Upper lobe of left lung (tissue), 6 donors: ENCODE results near the gene PKD2L1. TPM values are rescaled to one million over a fixed set of nuclear protein-coding genes. Genes with fewer than 3 reads are reported as not detected.

Experiments used
- ATAC-seq, 2 donors: fragments of 200-7000 bp; cut with Tn5 transposase; one replicate each; pipeline ENCODE4 v1.9.1; 2022; ENCODE audit warnings: mild to moderate bottlenecking in 2 of 2, moderate library complexity in 2 of 2; ENCODE audit not compliant: low FRiP score in 2 of 2
- DNase-seq, 2 donors: peaks; one replicate each; pipeline ENCODE4 v3.0.0-alpha.2; 2019 to 2020
- H3K27ac ChIP-seq, 4 donors: fragments of 200-600 bp; sonication (generic); one replicate each; pipeline ENCODE4 v1.5.1; 2016 to 2019
- H3K27me3 ChIP-seq, 4 donors: fragments of 200-600 bp; sonication (generic); one replicate each; pipeline ENCODE4 v1.5.1; 2017 to 2019
- H3K36me3 ChIP-seq, 4 donors: fragments of 200-600 bp; sonication (generic); one replicate each; pipeline ENCODE4 v1.5.1; 2016 to 2019
- H3K4me1 ChIP-seq, 4 donors: fragments of 200-600 bp; sonication (generic); one replicate each; pipeline ENCODE4 v1.5.1; 2018 to 2019
- H3K4me3 ChIP-seq, 4 donors: fragments of 200-600 bp; sonication (generic); one replicate each; pipeline ENCODE4 v1.5.1; 2017 to 2019; ENCODE audit warnings: mild to moderate bottlenecking in 2 of 4, moderate library complexity in 1 of 4
- H3K9me3 ChIP-seq, 4 donors: fragments of 200-600 bp; sonication (generic); one replicate each; pipeline ENCODE4 v1.5.1; 2018 to 2019
- EP300 ChIP-seq, 4 donors: sonication (generic); formaldehyde crosslinking; IDR thresholded peaks; one replicate each; pipeline ENCODE4 v1.5.1; 2017; ENCODE audit warnings: antibody characterized with exemption in 4 of 4, control low read depth in 2 of 4
- POLR2A ChIP-seq, 4 donors: fragments of 450-650 bp; IDR thresholded peaks; one replicate each; pipeline ENCODE4 v1.5.1; 2016 to 2017; ENCODE audit warnings: antibody characterized with exemption in 4 of 4, mild to moderate bottlenecking in 2 of 4
- POLR2AphosphoS5 ChIP-seq, 2 donors: sonication (generic); formaldehyde crosslinking; IDR thresholded peaks; one replicate each; pipeline ENCODE4 v1.5.1; 2017; ENCODE audit warnings: antibody characterized with exemption in 2 of 2
- WGBS, 2 donors: methylation state at CpG; one replicate each; pipeline ENCODE4 v1.1.5; 2017 to 2018; 5-methylcytosine and 5-hydroxymethylcytosine counted together
- total RNA-seq, 6 donors: library from RNA; depleted of rRNA in 4 of 6; stranded (reverse); fragments of >200 nt in 4 of 6; gene quantifications; one replicate each; pipeline versions ENCODE4 v1.1.0 to v1.2.1, GENCODE V29; 2016 to 2021
- TF ChIP-seq, protein P1 (sequence below), 6 experiments: fragments of 450-650 bp in 4 of 6; fragments of 200-600 bp in 2 of 6; sonication (generic) in 2 of 6; IDR thresholded peaks; one replicate each; pipeline ENCODE4 v1.5.1; 2016 to 2019; ENCODE audit warnings: antibody characterized with exemption in 6 of 6
- donor health status: DM: no; HTN: no; CAD: no; lungs with moderate emphysema.
- donor health status: DM: no; HTN: yes; CAD: no; lungs with severe emphysema.

PKD2L1 gene
- total RNA-seq, 6 donors from 2014 or later = 0.61 to 8.4 (median 2.0) TPM

- no peaks in the 10 kb centered on the region for H3K27me3 ChIP-seq
- H3K4me1 ChIP-seq = peaks cover 18 to 35% (median 20%) of the 10 kb centered on the region in 4 donors
- H3K4me3 ChIP-seq = peak within 1 kb of the TSS; percentile 98 to 99 (median 99)
- 3 to 8% methylated on average over 40 to 48 of the region's 49 CpGs for WGBS, 2 donors
- TF ChIP-seq, protein P1, sequence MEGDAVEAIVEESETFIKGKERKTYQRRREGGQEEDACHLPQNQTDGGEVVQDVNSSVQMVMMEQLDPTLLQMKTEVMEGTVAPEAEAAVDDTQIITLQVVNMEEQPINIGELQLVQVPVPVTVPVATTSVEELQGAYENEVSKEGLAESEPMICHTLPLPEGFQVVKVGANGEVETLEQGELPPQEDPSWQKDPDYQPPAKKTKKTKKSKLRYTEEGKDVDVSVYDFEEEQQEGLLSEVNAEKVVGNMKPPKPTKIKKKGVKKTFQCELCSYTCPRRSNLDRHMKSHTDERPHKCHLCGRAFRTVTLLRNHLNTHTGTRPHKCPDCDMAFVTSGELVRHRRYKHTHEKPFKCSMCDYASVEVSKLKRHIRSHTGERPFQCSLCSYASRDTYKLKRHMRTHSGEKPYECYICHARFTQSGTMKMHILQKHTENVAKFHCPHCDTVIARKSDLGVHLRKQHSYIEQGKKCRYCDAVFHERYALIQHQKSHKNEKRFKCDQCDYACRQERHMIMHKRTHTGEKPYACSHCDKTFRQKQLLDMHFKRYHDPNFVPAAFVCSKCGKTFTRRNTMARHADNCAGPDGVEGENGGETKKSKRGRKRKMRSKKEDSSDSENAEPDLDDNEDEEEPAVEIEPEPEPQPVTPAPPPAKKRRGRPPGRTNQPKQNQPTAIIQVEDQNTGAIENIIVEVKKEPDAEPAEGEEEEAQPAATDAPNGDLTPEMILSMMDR (IDR thresholded peaks at IDR 0.05) = peak in 1 of 6 experiments; percentile 28
- TF ChIP-seq POLR2AphosphoS5 (IDR thresholded peaks at IDR 0.05) (peak; percentile 82 to 95), EP300 (IDR thresholded peaks at IDR 0.05) (peak in 1 of 4 donors; percentile 39), POLR2A (IDR thresholded peaks at IDR 0.05) (peak in 3 of 4 donors; percentile 16 to 69 (median 68))
- H3K27ac ChIP-seq = peak within 1 kb of the TSS; percentile 90 to 92 (median 91)
- ATAC-seq (peak; percentile 94 to 97), DNase-seq (peak; percentile 84)
- H3K9me3 ChIP-seq = no peaks in the 10 kb centered on the region
- H3K36me3 ChIP-seq = no peaks in the 10 kb centered on the region
Observed at GRCh38 chr10:100267239-100268104, 62.6 kb downstream of the PKD2L1 start, which contains the start of gene CWF19L1. TSS of gene CWF19L1 (minus strand) at chr10:100267638. CDS start at chr10:100267593, 45 bp downstream.

DNA sequence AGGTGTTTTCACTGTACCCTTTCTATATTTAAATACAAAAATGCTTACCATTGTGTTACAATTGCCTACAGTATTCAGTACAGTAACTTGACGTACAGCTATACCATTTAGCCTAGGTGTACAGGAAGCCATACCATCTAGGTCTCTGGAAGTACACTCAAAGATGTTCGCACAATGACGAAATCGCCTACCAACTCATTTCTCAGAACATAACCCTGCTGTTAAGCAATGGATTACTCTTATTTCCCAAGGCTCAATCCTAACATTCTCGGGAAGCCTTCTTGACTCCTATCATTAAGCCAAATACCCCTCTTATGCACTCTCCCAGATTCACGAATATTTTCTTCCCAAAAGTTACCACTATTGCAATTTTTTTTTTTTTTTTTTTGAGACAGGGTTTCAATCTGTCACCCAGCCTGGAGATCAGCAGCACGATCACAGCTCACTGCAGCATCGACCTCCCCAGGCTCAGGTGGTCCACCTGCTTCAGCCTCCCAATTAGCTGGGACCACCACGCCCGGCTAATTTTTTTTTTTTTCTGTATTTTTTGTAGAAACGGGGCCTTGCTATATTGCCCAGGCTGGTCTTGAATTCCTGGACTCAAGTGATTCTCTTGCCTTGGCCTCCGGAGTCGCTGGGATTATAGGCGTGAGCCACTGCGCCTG, 64.1 kb downstream of the PKD2L1 start:
- ATAC-seq = no peak
- Histone ChIP-seq H3K36me3 (peaks cover 0 to 9% (median 0%) of the 10 kb centered on the region in 4 donors), H3K4me1 (peaks cover 18 to 35% (median 20%) of the 10 kb centered on the region in 4 donors), H3K27ac (no peak overlapping the region), H3K9me3 (no peaks in the 10 kb centered on the region), H3K4me3 (peak overlapping the region in 3 of 4 donors; percentile 99), H3K27me3 (no peaks in the 10 kb centered on the region)
- WGBS, 2 donors = 84 to 91% methylated on average over 15 of the region's 15 CpGs
- DNase-seq = no peak
- TF ChIP-seq POLR2A (IDR thresholded peaks at IDR 0.05) = no peak
- no peak for TF ChIP-seq POLR2AphosphoS5 (IDR thresholded peaks at IDR 0.05)
- no peak for TF ChIP-seq EP300 (IDR thresholded peaks at IDR 0.05)
- TF ChIP-seq, protein P1 (IDR thresholded peaks at IDR 0.05) = no peak

DNA sequence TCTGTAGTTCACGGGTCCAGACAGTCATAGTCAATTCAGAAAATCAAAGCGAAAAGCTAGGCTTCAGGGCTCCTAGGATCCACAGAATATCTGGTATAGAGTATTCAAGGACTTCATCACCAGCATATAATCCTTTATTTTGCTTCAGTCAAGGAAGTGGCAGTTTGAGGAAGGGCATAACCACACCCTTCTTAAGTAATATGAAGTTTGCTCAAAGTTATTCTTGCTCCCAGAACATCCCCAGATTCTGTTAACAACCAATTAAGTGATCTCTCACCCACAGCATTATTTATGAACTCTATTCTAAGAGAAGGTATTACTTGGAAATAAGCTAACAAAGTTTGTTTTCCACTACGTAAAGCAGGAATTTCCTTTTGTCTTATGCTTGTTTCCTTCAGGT, 75.8 kb downstream of the PKD2L1 start:
- H3K36me3 ChIP-seq = peaks cover 21 to 93% (median 59%) of the 10 kb centered on the region in 4 donors
- no peak overlapping the region for H3K4me3 ChIP-seq
- no peak for ATAC-seq
- DNase-seq = no peak
- TF ChIP-seq, protein P1 (IDR thresholded peaks at IDR 0.05) = no peak
- no peak for TF ChIP-seq EP300 (IDR thresholded peaks at IDR 0.05)
- peaks cover 0 to 5% (median 2%) of the 10 kb centered on the region in 4 donors for H3K4me1 ChIP-seq
- WGBS, 2 donors = 85 to 97% methylated on average over 3 of the region's 3 CpGs
- H3K9me3 ChIP-seq = no peaks in the 10 kb centered on the region
- no peaks in the 10 kb centered on the region for H3K27me3 ChIP-seq
- peak overlapping the region in 1 of 4 donors; percentile 7 for H3K27ac ChIP-seq

DNA sequence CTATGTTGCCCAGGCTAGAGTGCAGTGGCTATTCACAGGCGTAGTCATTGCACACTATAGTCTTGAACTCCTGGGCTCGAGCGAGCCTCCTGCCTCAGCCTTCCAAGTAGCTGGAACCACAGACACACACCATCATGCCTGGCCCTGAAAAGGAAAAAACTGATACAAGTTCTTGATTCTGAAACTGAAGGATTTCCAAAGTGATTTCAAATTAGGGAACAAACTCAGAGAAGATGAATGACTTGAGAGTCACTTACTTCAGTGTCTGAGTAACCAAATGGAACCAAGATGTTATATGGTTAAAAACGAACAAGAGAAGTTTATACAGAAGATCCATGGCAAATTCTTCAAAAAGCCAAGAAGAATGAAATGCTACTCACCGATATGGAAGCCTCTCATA, 77.0 kb downstream of the PKD2L1 start:
- no peak overlapping the region for H3K4me3 ChIP-seq
- H3K9me3 ChIP-seq = no peaks in the 10 kb centered on the region
- TF ChIP-seq POLR2AphosphoS5 (IDR thresholded peaks at IDR 0.05) = no peak
- no peak for TF ChIP-seq EP300 (IDR thresholded peaks at IDR 0.05)
- TF ChIP-seq, protein P1 (IDR thresholded peaks at IDR 0.05) = no peak
- no peak for TF ChIP-seq POLR2A (IDR thresholded peaks at IDR 0.05)
- DNase-seq = no peak
- 96 to 97% methylated on average over 5 of the region's 5 CpGs for WGBS, 2 donors
- H3K27ac ChIP-seq = no peak overlapping the region
- peaks cover 26 to 93% (median 68%) of the 10 kb centered on the region in 4 donors for H3K36me3 ChIP-seq
- no peak for ATAC-seq
- peaks cover 0 to 5% (median 2%) of the 10 kb centered on the region in 4 donors for H3K4me1 ChIP-seq
- H3K27me3 ChIP-seq = no peaks in the 10 kb centered on the region
